Hepatocyte (in vitro differentiated cells): Measurements from ENCODE around the gene PSMF1.

Source experiments
- EZH2 ChIP-seq: fragments of 200-600 bp; sonication (generic); IDR thresholded peaks from 2 replicates; pipeline ENCODE4 v1.6.1; 2016; ENCODE audit warnings: antibody characterized with exemption, mild to moderate bottlenecking, borderline replicate concordance
- EZH2phosphoT487 ChIP-seq: fragments of 200-600 bp; sonication (generic); IDR thresholded peaks from one replicate; pipeline ENCODE4 v1.6.1; 2018; ENCODE audit warnings: antibody characterized with exemption, mild to moderate bottlenecking, low read depth, moderate library complexity; ENCODE audit not compliant: unreplicated experiment, severe bottlenecking
- TF ChIP-seq, protein P1 (sequence below): fragments of 200-600 bp; sonication (generic); IDR thresholded peaks from 2 replicates; pipeline ENCODE4 v1.5.1; 2016; ENCODE audit warnings: antibody characterized with exemption, mild to moderate bottlenecking; ENCODE audit not compliant: poor library complexity

DNA sequence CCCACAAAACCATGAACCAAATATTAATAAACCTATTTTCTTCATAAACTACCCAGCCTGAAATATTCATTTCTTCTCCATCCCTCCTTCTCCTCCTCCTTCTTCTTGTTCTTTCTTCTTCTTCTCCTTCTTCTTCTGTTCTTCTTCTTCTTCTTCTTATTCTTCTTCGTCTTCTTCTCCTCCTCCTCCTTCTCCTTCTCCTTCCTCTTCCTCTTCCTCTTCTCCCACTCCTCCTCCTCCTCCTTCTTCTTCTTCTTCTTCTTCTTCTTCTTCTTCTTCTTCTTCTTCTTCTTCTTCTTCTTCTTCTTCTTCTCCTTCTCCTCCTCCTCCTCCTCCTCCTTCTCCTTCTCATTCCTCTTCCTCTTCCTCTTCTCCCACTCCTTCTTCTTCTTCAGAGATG lies 71.4 kb downstream of the PSMF1 start:
- TF ChIP-seq, protein P1, sequence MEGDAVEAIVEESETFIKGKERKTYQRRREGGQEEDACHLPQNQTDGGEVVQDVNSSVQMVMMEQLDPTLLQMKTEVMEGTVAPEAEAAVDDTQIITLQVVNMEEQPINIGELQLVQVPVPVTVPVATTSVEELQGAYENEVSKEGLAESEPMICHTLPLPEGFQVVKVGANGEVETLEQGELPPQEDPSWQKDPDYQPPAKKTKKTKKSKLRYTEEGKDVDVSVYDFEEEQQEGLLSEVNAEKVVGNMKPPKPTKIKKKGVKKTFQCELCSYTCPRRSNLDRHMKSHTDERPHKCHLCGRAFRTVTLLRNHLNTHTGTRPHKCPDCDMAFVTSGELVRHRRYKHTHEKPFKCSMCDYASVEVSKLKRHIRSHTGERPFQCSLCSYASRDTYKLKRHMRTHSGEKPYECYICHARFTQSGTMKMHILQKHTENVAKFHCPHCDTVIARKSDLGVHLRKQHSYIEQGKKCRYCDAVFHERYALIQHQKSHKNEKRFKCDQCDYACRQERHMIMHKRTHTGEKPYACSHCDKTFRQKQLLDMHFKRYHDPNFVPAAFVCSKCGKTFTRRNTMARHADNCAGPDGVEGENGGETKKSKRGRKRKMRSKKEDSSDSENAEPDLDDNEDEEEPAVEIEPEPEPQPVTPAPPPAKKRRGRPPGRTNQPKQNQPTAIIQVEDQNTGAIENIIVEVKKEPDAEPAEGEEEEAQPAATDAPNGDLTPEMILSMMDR: no peak
- TF ChIP-seq EZH2phosphoT487 (no peak), EZH2 (no peak)
